Gastroesophageal sphincter (tissue), 3 donors: ENCODE results near the gene DUSP3.

Experiments
- EP300 ChIP-seq: sonication (generic); formaldehyde crosslinking; IDR thresholded peaks from one replicate; pipeline ENCODE4 v1.6.1; 2017; ENCODE audit warnings: antibody characterized with exemption, mild to moderate bottlenecking
- POLR2AphosphoS5 ChIP-seq: sonication (generic); formaldehyde crosslinking; IDR thresholded peaks from one replicate; pipeline ENCODE4 v1.6.1; 2017; ENCODE audit warnings: antibody characterized with exemption
- TF ChIP-seq, protein P1 (sequence below), 4 experiments: fragments of 200-600 bp in 2 of 4; fragments of 450-650 bp in 2 of 4; sonication (generic) in 1 of 4; IDR thresholded peaks; one replicate each; pipeline ENCODE4 v1.5.1; 2017 to 2019; ENCODE audit warnings: antibody characterized with exemption in 4 of 4, mild to moderate bottlenecking in 2 of 4, moderate library complexity in 2 of 4

DNA sequence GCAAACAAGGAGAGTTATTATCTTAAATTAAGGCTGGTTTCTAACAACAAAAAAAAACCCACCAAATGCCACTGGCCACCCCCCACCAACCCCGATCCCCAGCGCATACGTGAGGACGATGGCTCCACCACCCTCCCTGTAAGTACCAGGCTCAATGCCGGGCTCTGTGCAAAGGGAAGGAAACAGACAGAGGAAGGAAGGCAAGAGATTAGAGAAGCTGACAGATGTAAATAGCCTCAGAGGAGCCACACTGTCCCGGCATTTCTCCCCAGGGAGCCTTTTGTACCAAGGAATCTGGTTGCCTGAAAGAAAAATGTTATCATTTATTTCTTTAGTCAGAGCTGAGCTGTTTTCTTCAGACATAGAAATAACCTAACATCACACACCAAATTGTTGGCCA is 33.2 kb downstream of the DUSP3 start:
- TF ChIP-seq, protein P1, sequence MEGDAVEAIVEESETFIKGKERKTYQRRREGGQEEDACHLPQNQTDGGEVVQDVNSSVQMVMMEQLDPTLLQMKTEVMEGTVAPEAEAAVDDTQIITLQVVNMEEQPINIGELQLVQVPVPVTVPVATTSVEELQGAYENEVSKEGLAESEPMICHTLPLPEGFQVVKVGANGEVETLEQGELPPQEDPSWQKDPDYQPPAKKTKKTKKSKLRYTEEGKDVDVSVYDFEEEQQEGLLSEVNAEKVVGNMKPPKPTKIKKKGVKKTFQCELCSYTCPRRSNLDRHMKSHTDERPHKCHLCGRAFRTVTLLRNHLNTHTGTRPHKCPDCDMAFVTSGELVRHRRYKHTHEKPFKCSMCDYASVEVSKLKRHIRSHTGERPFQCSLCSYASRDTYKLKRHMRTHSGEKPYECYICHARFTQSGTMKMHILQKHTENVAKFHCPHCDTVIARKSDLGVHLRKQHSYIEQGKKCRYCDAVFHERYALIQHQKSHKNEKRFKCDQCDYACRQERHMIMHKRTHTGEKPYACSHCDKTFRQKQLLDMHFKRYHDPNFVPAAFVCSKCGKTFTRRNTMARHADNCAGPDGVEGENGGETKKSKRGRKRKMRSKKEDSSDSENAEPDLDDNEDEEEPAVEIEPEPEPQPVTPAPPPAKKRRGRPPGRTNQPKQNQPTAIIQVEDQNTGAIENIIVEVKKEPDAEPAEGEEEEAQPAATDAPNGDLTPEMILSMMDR (IDR thresholded peaks at IDR 0.05), result no peak
- TF ChIP-seq EP300 (no peak), POLR2AphosphoS5 (no peak)
